Activated CD4-positive, alpha-beta T cell treated with anti-CD3 and anti-CD28 coated beads, Interleukin-2, Interleukin-4, amounts not matched to agents 100 ng/mL and 50 ng/mL, durations not matched to agents 16 hours and 8 hours (primary cell): ENCODE results near the gene TECTB.

ENCODE experiments used
- DNase-seq: peaks from one replicate; pipeline ENCODE4 v3.0.0-alpha.2; 2020; ENCODE audit warnings: low spot score

Gene TECTB

DNA sequence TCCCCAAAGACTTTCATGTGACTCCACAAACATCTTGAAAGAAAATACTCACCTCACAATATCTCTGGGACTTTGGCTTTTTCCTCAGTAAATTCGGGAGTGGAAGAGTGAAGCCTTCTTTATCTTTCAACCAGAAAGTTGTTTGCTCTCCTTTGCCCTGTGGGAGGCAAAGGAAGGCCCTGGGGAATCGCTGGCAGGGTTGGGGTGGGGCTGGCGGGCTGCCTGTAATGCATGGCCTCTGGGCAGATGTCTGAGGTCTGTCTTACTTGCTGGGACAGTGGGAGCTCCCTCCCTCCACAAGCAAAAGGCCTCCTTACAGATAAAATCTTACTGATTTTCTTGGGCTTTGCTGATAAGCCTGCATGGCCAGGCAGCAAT, 24.9 kb downstream of the TECTB start:
- no peak for DNase-seq

DNA sequence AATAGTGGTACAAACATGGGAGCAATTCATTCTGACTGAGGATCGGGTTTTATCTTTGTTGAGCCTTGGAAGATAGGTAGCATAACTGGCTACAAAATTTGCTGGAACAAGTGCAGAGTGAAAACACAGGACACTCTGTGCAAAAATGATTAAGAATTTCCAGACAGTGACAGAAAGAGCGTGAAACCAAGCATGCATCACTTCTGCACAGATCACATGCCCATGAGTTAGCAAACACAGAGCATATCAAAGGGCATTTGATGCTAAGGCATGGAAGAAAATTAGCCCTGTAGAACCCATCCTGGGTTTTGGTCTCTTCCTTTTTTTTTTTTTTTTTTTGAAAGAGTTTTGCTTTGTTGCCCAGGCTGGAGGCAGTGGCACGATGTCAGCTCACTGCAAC, 28.3 kb downstream of the TECTB start:
- no peak for DNase-seq

DNA sequence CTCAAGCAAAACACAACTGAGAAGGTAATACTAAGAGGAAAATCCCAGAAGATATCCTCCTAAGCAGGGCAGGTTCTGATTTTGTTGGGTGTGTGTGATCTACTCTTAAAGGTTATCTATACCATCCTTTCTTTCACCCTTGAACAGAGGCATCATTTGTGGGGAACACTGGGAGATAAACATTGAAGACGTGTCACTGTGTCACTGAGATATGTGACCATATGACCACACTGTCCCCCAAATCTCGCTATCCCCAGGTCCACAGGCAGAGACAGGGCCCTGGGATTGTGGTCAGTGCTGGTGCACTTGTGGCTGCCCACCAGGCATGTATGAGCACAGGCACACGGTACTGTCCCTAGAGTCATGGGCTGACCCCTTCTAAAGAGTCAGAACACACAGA, 30.0 kb downstream of the TECTB start:
- DNase-seq, result no peak

- no peak for DNase-seq
Measured at GRCh38 chr10:112313911-112314310, 30.7 kb downstream of the TECTB start.

- DNase-seq, result peak; percentile 73
Measured at GRCh38 chr10:112314822-112315474, 31.7 kb downstream of the TECTB start.

- no peak for DNase-seq
Measured at GRCh38 chr10:112327678-112328077, 44.5 kb downstream of the TECTB start.

- no peak for DNase-seq
Measured at GRCh38 chr10:112330162-112330561, 47.0 kb downstream of the TECTB start.

GRCh38 chr10:112330607-112331160, 47.5 kb downstream of the TECTB start:
- no peak for DNase-seq

DNA sequence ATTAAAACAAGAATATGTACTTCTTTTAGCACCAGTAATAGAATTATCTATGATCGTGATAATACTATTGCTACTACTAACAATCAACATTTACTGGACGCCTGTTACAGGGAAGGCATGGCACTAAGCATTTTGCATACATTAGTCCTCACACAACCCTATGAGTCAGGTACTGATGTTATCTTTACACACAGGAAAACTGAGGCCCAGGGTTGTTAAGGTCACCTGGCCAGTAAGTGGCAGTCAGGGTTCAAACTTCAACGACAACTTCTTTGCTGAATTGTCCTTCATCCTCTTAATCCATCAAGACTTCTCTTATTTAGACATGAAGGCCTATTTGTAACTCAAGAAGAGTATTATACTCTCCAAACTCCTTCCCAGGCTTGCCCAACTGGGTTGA, 48.8 kb downstream of the TECTB start:
- DNase-seq, result no peak

GRCh38 chr10:112332509-112333228, 49.5 kb downstream of the TECTB start:
- DNase-seq, result no peak

GRCh38 chr10:112333452-112333851, 50.3 kb downstream of the TECTB start:
- no peak for DNase-seq

GRCh38 chr10:112335111-112335867, 52.1 kb downstream of the TECTB start:
- DNase-seq, result no peak

DNA sequence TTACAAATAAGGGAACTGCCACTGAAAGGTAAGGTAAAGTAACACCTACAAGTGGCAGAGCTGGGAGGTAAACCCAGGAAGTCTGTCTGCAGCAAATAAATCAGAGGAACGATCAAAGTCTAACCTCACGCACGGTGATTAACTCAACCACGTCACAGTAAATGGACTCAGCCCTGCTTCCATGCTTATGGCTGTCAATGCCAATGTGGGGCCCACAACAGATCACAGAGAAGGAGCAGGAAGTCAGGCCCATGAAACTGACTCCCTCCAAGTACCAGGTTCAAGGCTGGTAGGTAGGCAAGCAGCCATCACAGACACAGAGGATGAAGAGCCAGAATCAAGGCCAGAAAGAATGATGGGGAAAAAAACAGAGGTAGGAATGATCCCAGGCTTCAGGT, 52.7 kb downstream of the TECTB start:
- DNase-seq, result no peak

- no peak for DNase-seq
Measured at GRCh38 chr10:112336556-112337201, 53.5 kb downstream of the TECTB start.

- no peak for DNase-seq
Measured at GRCh38 chr10:112338957-112339356, 55.8 kb downstream of the TECTB start.

DNA sequence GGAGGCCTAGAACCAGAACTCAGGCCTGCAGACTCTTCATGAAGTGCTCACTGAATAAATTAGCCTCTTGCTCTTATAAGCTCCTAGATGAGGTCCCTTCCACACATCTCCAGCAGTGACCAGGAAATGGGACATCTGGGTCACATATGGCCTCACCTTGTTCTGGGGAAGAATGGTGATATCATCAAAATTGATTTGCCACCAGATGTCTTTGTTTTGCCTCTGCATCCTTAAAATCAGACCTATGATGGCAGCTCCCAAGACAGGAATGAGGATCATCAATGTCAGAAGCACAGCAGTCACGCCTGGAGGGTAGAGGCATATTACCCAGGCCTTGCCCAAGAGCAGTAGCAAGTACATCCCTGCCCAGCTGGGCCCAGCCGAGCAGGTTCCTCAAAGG, 57.4 kb downstream of the TECTB start:
- DNase-seq, result no peak

DNA sequence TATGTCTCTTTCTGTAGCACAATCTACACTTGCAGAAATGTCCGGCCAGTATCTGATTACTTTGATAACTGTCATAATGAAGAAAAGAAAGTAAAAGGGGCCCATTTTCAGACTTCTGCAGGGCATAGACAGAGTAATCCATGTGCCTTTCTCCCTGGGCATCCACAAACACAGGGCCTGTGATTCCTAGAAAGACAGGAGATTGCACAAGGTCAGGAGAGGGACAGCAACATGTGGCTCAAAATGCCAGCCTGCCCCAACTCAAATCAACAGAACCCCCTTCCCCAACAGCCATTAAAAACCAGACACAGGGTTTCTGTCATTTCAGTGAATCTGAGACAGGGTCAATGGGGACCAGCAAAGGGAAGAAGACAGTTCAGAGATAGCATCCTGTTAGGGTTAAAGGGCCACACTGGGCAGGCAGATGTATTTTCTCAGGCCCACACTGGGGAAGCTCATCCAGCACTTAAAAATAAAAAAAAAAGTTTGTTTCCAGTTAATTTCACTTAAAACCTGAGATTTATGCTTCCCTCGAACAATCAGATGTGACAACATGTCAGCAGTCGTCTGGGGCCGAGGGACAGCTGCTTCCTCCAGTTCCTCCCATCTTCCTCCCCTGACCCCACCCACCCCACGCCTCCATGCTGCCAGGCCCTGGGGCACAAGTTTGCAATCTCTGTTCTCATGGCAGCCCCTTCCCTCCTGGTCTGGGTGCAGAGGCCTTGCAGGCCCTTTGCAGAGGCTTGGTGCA, 60.0 kb downstream of the TECTB start:
- no peak for DNase-seq

- no peak for DNase-seq
Measured at GRCh38 chr10:112344261-112344660, 61.1 kb downstream of the TECTB start.

GRCh38 chr10:112345202-112345601, 62.0 kb downstream of the TECTB start:
- DNase-seq, result no peak

GRCh38 chr10:112345743-112346142, 62.5 kb downstream of the TECTB start:
- no peak for DNase-seq

DNA sequence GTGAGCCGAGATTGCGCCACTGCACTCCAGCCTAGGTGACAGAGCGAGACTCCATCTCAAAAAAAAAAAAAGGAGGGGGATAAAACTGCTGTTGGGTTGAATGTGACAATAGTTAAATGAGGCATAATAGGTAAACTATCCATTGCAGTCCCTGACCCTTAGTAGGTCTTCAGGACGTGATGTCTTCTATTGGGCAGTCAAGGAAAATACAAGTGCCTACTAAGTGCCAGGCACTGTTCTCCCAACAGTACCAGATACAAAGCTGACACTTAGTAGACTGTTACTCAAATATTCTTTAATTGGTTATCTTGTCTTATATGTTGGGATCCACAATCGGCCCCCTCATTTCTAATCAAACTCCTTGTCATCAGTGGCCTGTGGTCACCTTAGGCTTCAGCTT, 63.6 kb downstream of the TECTB start:
- DNase-seq, result no peak
